SU-DHL-6 (cell line): Measurements from ENCODE around the gene LCAT.

Source experiments
- H2AFZ ChIP-seq: fragments of 200-600 bp; sonication (generic); 2 replicates; pipeline ENCODE4 v1.6.1; 2014; ENCODE audit warnings: low read depth, mild to moderate bottlenecking, moderate library complexity, mixed read lengths, antibody characterized with exemption, low read length; ENCODE audit not compliant: severe bottlenecking
- H3F3A ChIP-seq: fragments of 200-600 bp; shearing (Covaris generic); 2 replicates; pipeline ENCODE4 v1.6.0; 2016; ENCODE audit warnings: antibody characterized with exemption, mild to moderate bottlenecking; ENCODE audit not compliant: insufficient read depth
- H3K27ac ChIP-seq: fragments of 200-600 bp; sonication (generic); 2 replicates; pipeline ENCODE4 v1.5.1; 2016; ENCODE audit warnings: low read depth, mild to moderate bottlenecking, low read length, moderate library complexity, mixed read lengths
- H3K27me3 ChIP-seq: fragments of 200-600 bp; sonication (generic), shearing (Covaris generic); 2 replicates; pipeline ENCODE4 v1.6.0; 2014; ENCODE audit warnings: mild to moderate bottlenecking, low read length
- H3K36me3 ChIP-seq: fragments of 200-600 bp; sonication (generic); 2 replicates; pipeline ENCODE4 v1.6.1; 2014; ENCODE audit warnings: mild to moderate bottlenecking, low read length, mixed read lengths
- H3K4me2 ChIP-seq: fragments of 300-600, 200-600 bp; shearing (Covaris generic), sonication (generic); 2 replicates; pipeline ENCODE4 v1.6.0; 2014; ENCODE audit warnings: low read length, low read depth, mild to moderate bottlenecking; ENCODE audit not compliant: poor library complexity, severe bottlenecking
- H3K4me3 ChIP-seq: fragments of 200-600 bp; sonication (generic); 2 replicates; pipeline ENCODE4 v1.5.1; 2014; ENCODE audit warnings: antibody characterized with exemption, low read length, mild to moderate bottlenecking, mixed read lengths; ENCODE audit not compliant: insufficient read depth, poor library complexity, severe bottlenecking
- H3K79me2 ChIP-seq: fragments of 200-600 bp; sonication (generic); 2 replicates; pipeline ENCODE4 v1.6.1; 2014; ENCODE audit warnings: mild to moderate bottlenecking, low read length, moderate library complexity; ENCODE audit not compliant: insufficient read depth
- H3K9ac ChIP-seq: fragments of 200-600 bp; sonication (generic); 2 replicates; pipeline ENCODE4 v1.7.0; 2014; ENCODE audit warnings: mild to moderate bottlenecking, low read length
- H3K9me2 ChIP-seq: fragments of 200-600 bp; sonication (generic); replicated peaks from 2 replicates; pipeline ENCODE4 v1.6.1; 2014; ENCODE audit warnings: low read length; ENCODE audit not compliant: insufficient read depth
- H3K9me3 ChIP-seq: fragments of 200-600 bp; sonication (generic); 2 replicates; pipeline ENCODE4 v1.6.1; 2014; ENCODE audit warnings: low read length, mixed read lengths; ENCODE audit not compliant: insufficient read depth
- H4K20me1 ChIP-seq: fragments of 200-600 bp; sonication (generic); 2 replicates; pipeline ENCODE4 v1.6.1; 2014; ENCODE audit warnings: low read depth, mild to moderate bottlenecking, antibody characterized with exemption, low read length, moderate library complexity, mixed read lengths
- EZH2phosphoT487 ChIP-seq: fragments of 200-600 bp; sonication (generic), shearing (Covaris generic); conservative IDR thresholded peaks from 2 replicates; pipeline ENCODE4 v1.6.1; 2018; ENCODE audit warnings: mild to moderate bottlenecking, antibody characterized with exemption, low read length, moderate library complexity, mixed read lengths
- TF ChIP-seq, protein P1 (sequence below): fragments of 200-600 bp; sonication (generic); IDR thresholded peaks from one replicate; pipeline ENCODE4 v1.5.1; 2017; ENCODE audit warnings: antibody characterized with exemption, mild to moderate bottlenecking, low read length, moderate library complexity; ENCODE audit not compliant: insufficient read depth, poor library complexity, severe bottlenecking

LCAT gene

DNA sequence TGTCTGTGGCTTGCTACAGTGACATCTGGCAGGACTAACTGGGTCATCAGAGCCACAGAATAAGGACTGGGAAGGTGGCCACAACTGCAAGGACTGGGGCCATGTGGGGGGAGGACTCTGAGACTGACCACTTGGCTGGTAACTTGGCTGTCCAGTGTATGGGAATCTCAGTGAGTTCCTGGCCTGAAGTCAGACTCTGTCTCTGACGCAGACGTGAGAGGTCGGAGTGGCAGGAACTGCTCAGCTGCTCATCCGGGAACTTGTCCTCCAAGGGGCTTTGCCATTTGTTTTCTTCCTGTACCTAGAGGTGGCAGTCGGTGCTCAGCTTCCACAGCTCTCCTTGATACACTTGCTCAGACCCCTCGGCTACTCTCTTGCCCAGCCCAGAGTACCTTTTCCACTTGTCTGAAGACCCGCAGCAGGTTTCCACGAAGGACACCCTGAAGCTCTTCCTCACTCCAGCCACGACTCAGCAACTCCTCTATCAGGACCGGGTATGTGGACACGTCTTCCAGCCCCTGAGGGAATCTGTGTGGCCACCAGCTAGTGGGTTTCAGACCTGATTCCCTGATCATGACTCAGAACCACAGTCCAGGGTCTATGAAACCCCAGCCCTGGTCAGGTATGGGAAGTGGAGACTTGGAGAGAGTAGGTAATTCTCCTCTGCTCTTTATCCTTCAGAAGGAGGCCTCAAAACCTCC, 43.7 kb upstream of the LCAT start:
- no peak overlapping the region for H2AFZ ChIP-seq
- no peaks in the 10 kb centered on the region for H4K20me1 ChIP-seq
- no peaks in the 10 kb centered on the region for H3K36me3 ChIP-seq
- no peaks in the 10 kb centered on the region for H3F3A ChIP-seq
- no peak overlapping the region for H3K4me3 ChIP-seq
- no peak overlapping the region for H3K4me2 ChIP-seq
- no peaks in the 10 kb centered on the region for H3K27me3 ChIP-seq
- TF ChIP-seq EZH2phosphoT487, result no peak
- TF ChIP-seq, protein P1, sequence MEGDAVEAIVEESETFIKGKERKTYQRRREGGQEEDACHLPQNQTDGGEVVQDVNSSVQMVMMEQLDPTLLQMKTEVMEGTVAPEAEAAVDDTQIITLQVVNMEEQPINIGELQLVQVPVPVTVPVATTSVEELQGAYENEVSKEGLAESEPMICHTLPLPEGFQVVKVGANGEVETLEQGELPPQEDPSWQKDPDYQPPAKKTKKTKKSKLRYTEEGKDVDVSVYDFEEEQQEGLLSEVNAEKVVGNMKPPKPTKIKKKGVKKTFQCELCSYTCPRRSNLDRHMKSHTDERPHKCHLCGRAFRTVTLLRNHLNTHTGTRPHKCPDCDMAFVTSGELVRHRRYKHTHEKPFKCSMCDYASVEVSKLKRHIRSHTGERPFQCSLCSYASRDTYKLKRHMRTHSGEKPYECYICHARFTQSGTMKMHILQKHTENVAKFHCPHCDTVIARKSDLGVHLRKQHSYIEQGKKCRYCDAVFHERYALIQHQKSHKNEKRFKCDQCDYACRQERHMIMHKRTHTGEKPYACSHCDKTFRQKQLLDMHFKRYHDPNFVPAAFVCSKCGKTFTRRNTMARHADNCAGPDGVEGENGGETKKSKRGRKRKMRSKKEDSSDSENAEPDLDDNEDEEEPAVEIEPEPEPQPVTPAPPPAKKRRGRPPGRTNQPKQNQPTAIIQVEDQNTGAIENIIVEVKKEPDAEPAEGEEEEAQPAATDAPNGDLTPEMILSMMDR, result no peak
- H3K9ac ChIP-seq, result no peak overlapping the region
- no peaks in the 10 kb centered on the region for H3K79me2 ChIP-seq
- no peak overlapping the region for H3K27ac ChIP-seq
- no peaks in the 10 kb centered on the region for H3K9me3 ChIP-seq
- H3K9me2 ChIP-seq, result no peaks in the 10 kb centered on the region

DNA sequence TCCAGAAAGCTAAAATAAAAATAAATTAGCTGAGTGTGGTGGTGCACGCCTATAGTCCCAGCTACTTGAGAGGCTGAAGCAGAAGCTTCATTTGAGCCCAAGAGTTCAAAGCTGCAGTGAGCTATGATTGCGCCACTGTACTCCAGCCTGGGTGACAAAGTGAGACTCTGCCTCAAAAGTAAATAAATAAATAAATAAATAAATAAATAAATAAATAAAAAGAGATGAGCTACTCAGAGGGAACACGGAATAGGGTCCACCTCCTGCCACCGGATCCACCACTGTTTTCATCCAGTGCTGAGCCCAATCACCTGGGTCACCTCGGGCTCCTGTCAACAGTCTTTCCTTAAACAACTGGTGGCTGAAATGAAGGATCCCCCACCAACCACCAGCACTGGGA, 43.0 kb upstream of the LCAT start:
- H3K4me3 ChIP-seq, result no peak overlapping the region
- TF ChIP-seq, protein P1, result no peak
- TF ChIP-seq EZH2phosphoT487, result no peak
- no peaks in the 10 kb centered on the region for H3K9me2 ChIP-seq
- H2AFZ ChIP-seq, result no peak overlapping the region
- H3K4me2 ChIP-seq, result no peak overlapping the region
- H3K27me3 ChIP-seq, result no peaks in the 10 kb centered on the region
- H3F3A ChIP-seq, result no peaks in the 10 kb centered on the region
- no peaks in the 10 kb centered on the region for H3K79me2 ChIP-seq
- no peaks in the 10 kb centered on the region for H3K9me3 ChIP-seq
- H3K36me3 ChIP-seq, result no peaks in the 10 kb centered on the region
- no peaks in the 10 kb centered on the region for H4K20me1 ChIP-seq
- no peak overlapping the region for H3K9ac ChIP-seq
- H3K27ac ChIP-seq, result no peak overlapping the region

DNA sequence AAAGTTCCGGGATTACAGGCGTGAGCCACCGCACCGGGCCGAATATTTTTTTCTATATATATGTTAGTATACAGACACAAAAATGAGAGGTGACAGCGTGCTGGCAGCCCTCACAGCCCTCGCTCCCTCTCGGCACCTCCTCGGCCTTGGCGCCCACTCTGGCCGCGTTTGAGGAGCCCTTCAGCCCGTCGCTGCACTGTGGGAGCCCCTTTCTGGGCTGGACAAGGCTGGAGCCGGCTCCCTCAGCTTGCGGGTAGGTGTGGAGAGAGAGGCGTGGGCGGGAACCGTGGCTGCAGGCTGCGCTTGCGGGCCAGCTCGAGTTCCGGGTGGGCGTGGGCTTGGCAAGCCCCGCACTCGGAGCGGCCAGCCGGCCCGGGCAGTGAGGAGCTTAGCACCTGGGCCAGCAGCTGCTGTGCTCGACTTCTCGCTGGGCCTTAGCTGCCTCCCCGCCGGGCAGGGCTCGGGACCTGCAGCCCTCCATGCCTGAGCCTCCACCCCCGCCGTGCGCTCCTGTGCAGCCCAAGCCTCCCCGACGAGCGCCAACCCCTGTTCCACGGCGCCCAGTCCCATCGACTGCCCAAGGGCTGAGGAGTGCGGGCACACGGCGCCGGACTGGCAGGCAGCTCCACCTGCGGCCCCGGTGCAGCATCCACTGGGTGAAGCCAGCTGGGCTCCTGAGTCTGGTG, 38.2 kb upstream of the LCAT start:
- H3K79me2 ChIP-seq, result no peaks in the 10 kb centered on the region
- H3K9me2 ChIP-seq, result no peaks in the 10 kb centered on the region
- H4K20me1 ChIP-seq, result no peaks in the 10 kb centered on the region
- H3K9ac ChIP-seq, result no peak overlapping the region
- H3K27ac ChIP-seq, result no peak overlapping the region
- H3K4me3 ChIP-seq, result no peak overlapping the region
- H2AFZ ChIP-seq, result no peak overlapping the region
- no peaks in the 10 kb centered on the region for H3K9me3 ChIP-seq
- H3K36me3 ChIP-seq, result no peaks in the 10 kb centered on the region
- no peak overlapping the region for H3K4me2 ChIP-seq
- TF ChIP-seq, protein P1, result no peak
- TF ChIP-seq EZH2phosphoT487, result no peak
- no peaks in the 10 kb centered on the region for H3K27me3 ChIP-seq
- no peaks in the 10 kb centered on the region for H3F3A ChIP-seq
